ENCODE measurements around the gene RASGRF2.

The RASGRF2 gene

DNA sequence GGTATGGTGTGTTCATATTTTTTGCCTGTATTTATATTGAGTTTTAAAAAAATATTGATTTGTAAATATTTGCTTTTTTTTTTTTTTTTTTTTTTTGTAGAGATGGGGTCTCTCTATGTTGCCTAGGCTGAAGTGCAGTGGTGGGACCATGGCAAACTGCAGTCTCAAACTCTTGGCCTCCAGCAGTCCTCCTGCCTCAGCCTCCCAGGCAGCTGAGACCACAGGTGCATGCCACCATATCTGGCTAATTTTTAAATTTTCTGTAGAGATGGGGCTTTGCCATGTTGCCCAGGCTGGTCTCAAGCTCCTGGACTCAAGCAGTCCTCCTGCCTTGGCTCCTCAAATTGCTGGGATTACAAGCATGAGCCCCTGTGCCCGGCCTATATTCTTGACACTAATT lies 78.3 kb downstream of the RASGRF2 start:
- TF ChIP-seq, protein P1, sequence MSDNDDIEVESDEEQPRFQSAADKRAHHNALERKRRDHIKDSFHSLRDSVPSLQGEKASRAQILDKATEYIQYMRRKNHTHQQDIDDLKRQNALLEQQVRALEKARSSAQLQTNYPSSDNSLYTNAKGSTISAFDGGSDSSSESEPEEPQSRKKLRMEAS (IDR thresholded peaks at IDR 0.05), result no peak
- TF ChIP-seq, protein P2, sequence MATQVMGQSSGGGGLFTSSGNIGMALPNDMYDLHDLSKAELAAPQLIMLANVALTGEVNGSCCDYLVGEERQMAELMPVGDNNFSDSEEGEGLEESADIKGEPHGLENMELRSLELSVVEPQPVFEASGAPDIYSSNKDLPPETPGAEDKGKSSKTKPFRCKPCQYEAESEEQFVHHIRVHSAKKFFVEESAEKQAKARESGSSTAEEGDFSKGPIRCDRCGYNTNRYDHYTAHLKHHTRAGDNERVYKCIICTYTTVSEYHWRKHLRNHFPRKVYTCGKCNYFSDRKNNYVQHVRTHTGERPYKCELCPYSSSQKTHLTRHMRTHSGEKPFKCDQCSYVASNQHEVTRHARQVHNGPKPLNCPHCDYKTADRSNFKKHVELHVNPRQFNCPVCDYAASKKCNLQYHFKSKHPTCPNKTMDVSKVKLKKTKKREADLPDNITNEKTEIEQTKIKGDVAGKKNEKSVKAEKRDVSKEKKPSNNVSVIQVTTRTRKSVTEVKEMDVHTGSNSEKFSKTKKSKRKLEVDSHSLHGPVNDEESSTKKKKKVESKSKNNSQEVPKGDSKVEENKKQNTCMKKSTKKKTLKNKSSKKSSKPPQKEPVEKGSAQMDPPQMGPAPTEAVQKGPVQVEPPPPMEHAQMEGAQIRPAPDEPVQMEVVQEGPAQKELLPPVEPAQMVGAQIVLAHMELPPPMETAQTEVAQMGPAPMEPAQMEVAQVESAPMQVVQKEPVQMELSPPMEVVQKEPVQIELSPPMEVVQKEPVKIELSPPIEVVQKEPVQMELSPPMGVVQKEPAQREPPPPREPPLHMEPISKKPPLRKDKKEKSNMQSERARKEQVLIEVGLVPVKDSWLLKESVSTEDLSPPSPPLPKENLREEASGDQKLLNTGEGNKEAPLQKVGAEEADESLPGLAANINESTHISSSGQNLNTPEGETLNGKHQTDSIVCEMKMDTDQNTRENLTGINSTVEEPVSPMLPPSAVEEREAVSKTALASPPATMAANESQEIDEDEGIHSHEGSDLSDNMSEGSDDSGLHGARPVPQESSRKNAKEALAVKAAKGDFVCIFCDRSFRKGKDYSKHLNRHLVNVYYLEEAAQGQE (IDR thresholded peaks at IDR 0.05; ENCODE audit: low read depth), result no peak
- no peak for TF ChIP-seq FOXM1 (IDR thresholded peaks at IDR 0.05; ENCODE audit: borderline replicate concordance, low read depth)
- no peak for TF ChIP-seq RAD21 (IDR thresholded peaks at IDR 0.05; ENCODE audit: low read depth)
- no peak for TF ChIP-seq EP300 (IDR thresholded peaks at IDR 0.05; ENCODE audit: borderline replicate concordance)
- TF ChIP-seq ZBTB7A (IDR thresholded peaks at IDR 0.05; ENCODE audit: low read depth), result no peak
- TF ChIP-seq, protein P3, sequence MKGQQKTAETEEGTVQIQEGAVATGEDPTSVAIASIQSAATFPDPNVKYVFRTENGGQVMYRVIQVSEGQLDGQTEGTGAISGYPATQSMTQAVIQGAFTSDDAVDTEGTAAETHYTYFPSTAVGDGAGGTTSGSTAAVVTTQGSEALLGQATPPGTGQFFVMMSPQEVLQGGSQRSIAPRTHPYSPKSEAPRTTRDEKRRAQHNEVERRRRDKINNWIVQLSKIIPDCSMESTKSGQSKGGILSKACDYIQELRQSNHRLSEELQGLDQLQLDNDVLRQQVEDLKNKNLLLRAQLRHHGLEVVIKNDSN (IDR thresholded peaks at IDR 0.05), result no peak
- no peak for TF ChIP-seq CREB1 (IDR thresholded peaks at IDR 0.05; ENCODE audit: low read depth)
- no peak for TF ChIP-seq YY1 (IDR thresholded peaks at IDR 0.05; ENCODE audit: low read depth)
- no peak for TF ChIP-seq NFIC (IDR thresholded peaks at IDR 0.05)
- TF ChIP-seq TAF1 (IDR thresholded peaks at IDR 0.05; ENCODE audit: low read depth), result no peak
- TF ChIP-seq EGR1 (IDR thresholded peaks at IDR 0.05), result no peak
- TF ChIP-seq CEBPB (IDR thresholded peaks at IDR 0.05), result no peak

DNA sequence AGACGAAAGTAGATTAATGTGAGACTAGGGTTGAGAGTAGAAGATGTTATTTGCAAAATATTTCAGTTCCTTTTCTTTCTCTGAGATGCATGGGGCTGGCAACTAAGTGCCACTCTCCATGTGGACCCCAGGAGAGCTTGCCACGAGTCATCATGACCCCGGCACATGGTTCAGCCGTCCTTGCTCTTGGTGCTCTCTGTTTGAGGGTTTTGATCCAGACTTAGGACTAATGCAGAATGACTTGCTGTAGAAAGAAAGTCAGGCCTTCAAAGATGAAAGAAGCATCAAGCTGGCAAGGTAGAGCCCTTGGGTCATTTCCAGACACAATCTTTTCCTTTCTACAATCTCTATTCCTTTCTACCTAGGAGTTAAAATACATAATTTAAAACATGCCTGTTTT lies 84.7 kb downstream of the RASGRF2 start:
- TF ChIP-seq FOXM1 (IDR thresholded peaks at IDR 0.05; ENCODE audit: borderline replicate concordance, low read depth) (no peak), CEBPB (IDR thresholded peaks at IDR 0.05) (no peak), YY1 (IDR thresholded peaks at IDR 0.05; ENCODE audit: low read depth) (no peak), TCF12 (IDR thresholded peaks at IDR 0.05; ENCODE audit: low read depth) (no peak), ZBTB7A (IDR thresholded peaks at IDR 0.05; ENCODE audit: low read depth) (no peak), RAD21 (IDR thresholded peaks at IDR 0.05; ENCODE audit: low read depth) (no peak), EP300 (IDR thresholded peaks at IDR 0.05; ENCODE audit: borderline replicate concordance) (no peak), EGR1 (IDR thresholded peaks at IDR 0.05) (no peak), TEAD4 (IDR thresholded peaks at IDR 0.05) (no peak), CREB1 (IDR thresholded peaks at IDR 0.05; ENCODE audit: low read depth) (no peak), NFIC (IDR thresholded peaks at IDR 0.05) (no peak), TAF1 (IDR thresholded peaks at IDR 0.05; ENCODE audit: low read depth) (no peak)
- TF ChIP-seq, protein P2 (IDR thresholded peaks at IDR 0.05; ENCODE audit: low read depth), result no peak
- TF ChIP-seq, protein P3 (IDR thresholded peaks at IDR 0.05), result no peak
- TF ChIP-seq, protein P1 (IDR thresholded peaks at IDR 0.05), result no peak

DNA sequence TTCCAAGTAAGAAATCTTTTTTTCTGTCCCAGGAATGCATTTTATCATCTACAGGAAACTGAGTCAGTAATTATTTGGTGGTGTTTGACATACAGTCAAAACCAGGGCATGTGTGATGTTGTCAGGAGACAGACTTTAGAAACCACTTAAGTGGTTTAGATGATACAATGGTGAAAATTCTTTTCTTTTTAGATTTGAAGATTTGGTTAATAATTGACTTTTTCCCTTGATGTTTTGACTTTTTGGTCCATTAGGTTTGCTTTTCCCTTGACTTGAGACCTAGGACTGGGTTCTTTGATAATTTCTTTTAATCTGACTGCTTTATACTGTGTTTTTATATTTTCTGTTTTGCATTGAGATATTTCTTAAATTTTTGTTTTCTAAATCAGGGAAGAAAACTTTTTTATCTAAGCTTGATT lies 85.2 kb downstream of the RASGRF2 start:
- TF ChIP-seq CEBPB (IDR thresholded peaks at IDR 0.05) (no peak), TEAD4 (IDR thresholded peaks at IDR 0.05) (no peak), TCF12 (IDR thresholded peaks at IDR 0.05; ENCODE audit: low read depth) (no peak), YY1 (IDR thresholded peaks at IDR 0.05; ENCODE audit: low read depth) (no peak), CREB1 (IDR thresholded peaks at IDR 0.05; ENCODE audit: low read depth) (no peak), EP300 (IDR thresholded peaks at IDR 0.05; ENCODE audit: borderline replicate concordance) (no peak), TAF1 (IDR thresholded peaks at IDR 0.05; ENCODE audit: low read depth) (no peak)
- TF ChIP-seq, protein P2 (IDR thresholded peaks at IDR 0.05; ENCODE audit: low read depth), result no peak
- TF ChIP-seq, protein P3 (IDR thresholded peaks at IDR 0.05), result no peak
- TF ChIP-seq, protein P1 (IDR thresholded peaks at IDR 0.05), result no peak

DNA sequence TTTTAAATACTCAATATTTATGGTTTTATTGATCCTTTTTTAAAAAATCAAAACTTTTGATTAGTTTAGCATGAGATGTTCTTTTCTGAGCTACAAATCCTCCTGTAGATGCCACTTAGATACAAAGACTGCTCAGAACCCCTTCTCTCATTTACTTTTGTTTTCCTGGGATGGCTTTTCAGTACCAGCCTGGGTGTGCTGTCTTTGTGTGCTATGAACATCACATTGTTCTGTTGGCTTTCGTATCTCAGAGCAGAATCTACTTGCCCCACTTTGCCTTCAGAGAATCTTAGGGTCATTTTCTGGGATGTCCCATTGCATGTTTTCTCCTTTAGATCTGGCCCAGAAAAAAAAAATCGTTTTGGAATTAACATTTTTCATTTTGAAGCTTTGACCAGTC lies 85.9 kb downstream of the RASGRF2 start:
- TF ChIP-seq CEBPB (IDR thresholded peaks at IDR 0.05) (no peak), TAF1 (IDR thresholded peaks at IDR 0.05; ENCODE audit: low read depth) (no peak), TEAD4 (IDR thresholded peaks at IDR 0.05) (no peak), EGR1 (IDR thresholded peaks at IDR 0.05) (no peak), FOXM1 (IDR thresholded peaks at IDR 0.05; ENCODE audit: borderline replicate concordance, low read depth) (no peak), RAD21 (IDR thresholded peaks at IDR 0.05; ENCODE audit: low read depth) (no peak), ZBTB7A (IDR thresholded peaks at IDR 0.05; ENCODE audit: low read depth) (no peak), CREB1 (IDR thresholded peaks at IDR 0.05; ENCODE audit: low read depth) (no peak), YY1 (IDR thresholded peaks at IDR 0.05; ENCODE audit: low read depth) (no peak), EP300 (IDR thresholded peaks at IDR 0.05; ENCODE audit: borderline replicate concordance) (no peak), TCF12 (IDR thresholded peaks at IDR 0.05; ENCODE audit: low read depth) (no peak)
- TF ChIP-seq, protein P1 (IDR thresholded peaks at IDR 0.05), result no peak
- TF ChIP-seq, protein P3 (IDR thresholded peaks at IDR 0.05), result no peak
- TF ChIP-seq, protein P2 (IDR thresholded peaks at IDR 0.05; ENCODE audit: low read depth), result no peak

All from Ishikawa (cell line).